ENCODE measurements around the gene CNDP1.

CNDP1 gene

DNA sequence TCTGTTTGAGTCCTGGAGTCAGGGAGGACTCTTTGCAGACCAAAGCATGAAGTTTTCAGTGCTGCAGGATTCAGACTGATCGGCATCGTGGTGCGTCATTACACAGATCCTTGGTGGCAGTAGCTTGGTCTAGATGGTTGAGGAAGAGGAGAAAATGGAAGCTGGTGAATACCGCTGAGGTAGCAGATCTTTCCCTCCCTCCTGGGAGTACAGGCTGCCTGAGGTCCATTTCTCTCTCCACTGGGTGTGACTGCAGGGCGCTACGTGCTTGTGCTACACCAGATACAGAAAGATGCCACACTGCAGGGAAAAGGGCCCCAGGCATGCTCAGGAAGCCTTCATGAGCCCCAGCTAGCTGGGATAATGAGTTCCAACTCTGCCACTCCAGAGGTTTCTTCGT lies 3.3 kb upstream of the CNDP1 start:
- H3K27me3 ChIP-seq (ENCODE audit: insufficient read depth, low read length, poor library complexity) = peaks cover 9% of the 10 kb centered on the region
- H3K27ac ChIP-seq (ENCODE audit: low read length) = no peak overlapping the region
- DNase-seq = no peak
- H2AFZ ChIP-seq (ENCODE audit: low read depth, low read length) = no peak overlapping the region
- no peak for TF ChIP-seq EZH2 (IDR thresholded peaks at IDR 0.05; ENCODE audit: borderline replicate concordance, low read depth, low read length, severe bottlenecking)
- TF ChIP-seq, protein P1, sequence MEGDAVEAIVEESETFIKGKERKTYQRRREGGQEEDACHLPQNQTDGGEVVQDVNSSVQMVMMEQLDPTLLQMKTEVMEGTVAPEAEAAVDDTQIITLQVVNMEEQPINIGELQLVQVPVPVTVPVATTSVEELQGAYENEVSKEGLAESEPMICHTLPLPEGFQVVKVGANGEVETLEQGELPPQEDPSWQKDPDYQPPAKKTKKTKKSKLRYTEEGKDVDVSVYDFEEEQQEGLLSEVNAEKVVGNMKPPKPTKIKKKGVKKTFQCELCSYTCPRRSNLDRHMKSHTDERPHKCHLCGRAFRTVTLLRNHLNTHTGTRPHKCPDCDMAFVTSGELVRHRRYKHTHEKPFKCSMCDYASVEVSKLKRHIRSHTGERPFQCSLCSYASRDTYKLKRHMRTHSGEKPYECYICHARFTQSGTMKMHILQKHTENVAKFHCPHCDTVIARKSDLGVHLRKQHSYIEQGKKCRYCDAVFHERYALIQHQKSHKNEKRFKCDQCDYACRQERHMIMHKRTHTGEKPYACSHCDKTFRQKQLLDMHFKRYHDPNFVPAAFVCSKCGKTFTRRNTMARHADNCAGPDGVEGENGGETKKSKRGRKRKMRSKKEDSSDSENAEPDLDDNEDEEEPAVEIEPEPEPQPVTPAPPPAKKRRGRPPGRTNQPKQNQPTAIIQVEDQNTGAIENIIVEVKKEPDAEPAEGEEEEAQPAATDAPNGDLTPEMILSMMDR (IDR thresholded peaks at IDR 0.05; ENCODE audit: borderline replicate concordance, extremely low read depth, low read length, poor library complexity, severe bottlenecking) = no peak
- ATAC-seq (ENCODE audit: insufficient read depth, low read depth) = no peak
- no peaks in the 10 kb centered on the region for H3K79me2 ChIP-seq (ENCODE audit: insufficient read depth, low read length)
- H3K9ac ChIP-seq (ENCODE audit: low read depth, low read length) = no peak overlapping the region
- no peaks in the 10 kb centered on the region for H3K4me1 ChIP-seq (ENCODE audit: insufficient read depth, low read length)
- no peak overlapping the region for H3K4me2 ChIP-seq (ENCODE audit: insufficient read depth, low read length)
- no peaks in the 10 kb centered on the region for H3K36me3 ChIP-seq (ENCODE audit: insufficient read depth, low read length)
- no peaks in the 10 kb centered on the region for H3K9me3 ChIP-seq (ENCODE audit: insufficient read depth, low read length, severe bottlenecking)
- no peak overlapping the region for H3K4me3 ChIP-seq (ENCODE audit: low read depth in 1 of 2, low read length in 2 of 2)
- H4K20me1 ChIP-seq (ENCODE audit: insufficient read depth, low read length) = no peaks in the 10 kb centered on the region

DNA sequence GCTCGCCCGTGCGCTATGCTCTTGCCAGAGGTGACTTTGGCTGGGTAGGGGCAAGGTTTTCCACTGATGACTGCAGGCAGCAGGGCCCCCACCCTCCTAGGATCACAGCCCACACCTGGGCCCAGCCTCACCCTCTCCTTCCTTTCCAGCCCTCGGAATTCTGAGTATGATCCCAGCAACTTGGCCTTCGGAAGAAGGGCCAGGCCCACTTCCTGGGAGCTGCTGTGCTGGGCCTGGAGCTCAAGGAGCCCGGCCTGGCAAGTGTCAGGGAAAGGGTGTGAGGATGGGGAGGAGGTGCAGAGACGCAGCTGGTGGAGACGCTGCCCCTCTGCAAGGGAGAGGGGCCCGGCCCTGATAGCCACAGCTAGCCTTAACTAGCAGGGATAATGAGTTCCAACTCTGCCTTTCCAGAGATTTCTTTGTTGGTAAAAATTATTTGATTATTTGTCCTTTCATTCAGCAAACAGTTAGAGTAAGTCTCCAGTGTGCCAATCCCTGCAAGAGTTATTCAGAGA lies 1.7 kb upstream of the CNDP1 start:
- H3K27me3 ChIP-seq (ENCODE audit: insufficient read depth, low read length, poor library complexity) = peaks cover 9% of the 10 kb centered on the region

DNA sequence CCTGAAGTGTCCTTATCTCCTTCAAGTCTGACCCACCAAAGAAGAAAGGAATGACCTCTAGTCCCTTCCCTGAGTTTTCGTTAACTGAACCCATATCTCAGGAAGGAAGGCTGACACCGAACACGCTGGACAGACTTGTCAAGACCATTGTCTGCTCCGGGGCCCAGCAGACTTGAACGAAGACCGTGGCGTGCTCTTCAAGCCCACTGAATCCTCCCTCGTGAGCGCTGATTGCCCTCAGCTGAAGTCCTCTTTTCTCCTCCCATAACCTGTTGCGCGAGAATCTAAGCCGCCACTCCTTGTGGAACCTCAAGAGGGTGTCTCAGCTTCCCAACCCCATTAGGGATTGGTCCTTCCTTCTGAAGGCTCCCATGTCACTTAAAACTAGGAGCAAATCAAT lies 634 bp upstream of the CNDP1 start:
- Histone ChIP-seq H3K27me3 (ENCODE audit: insufficient read depth, low read length, poor library complexity) (peaks cover 9% of the 10 kb centered on the region), H3K4me3 (ENCODE audit: low read depth in 1 of 2, low read length in 2 of 2) (no peak overlapping the region), H3K4me1 (ENCODE audit: insufficient read depth, low read length) (no peaks in the 10 kb centered on the region), H3K79me2 (ENCODE audit: insufficient read depth, low read length) (no peaks in the 10 kb centered on the region), H4K20me1 (ENCODE audit: insufficient read depth, low read length) (no peaks in the 10 kb centered on the region), H3K36me3 (ENCODE audit: insufficient read depth, low read length) (no peaks in the 10 kb centered on the region), H3K27ac (ENCODE audit: low read length) (no peak overlapping the region), H3K9ac (ENCODE audit: low read depth, low read length) (no peak overlapping the region), H3K9me3 (ENCODE audit: insufficient read depth, low read length, severe bottlenecking) (no peaks in the 10 kb centered on the region), H3K4me2 (ENCODE audit: insufficient read depth, low read length) (no peak overlapping the region), H2AFZ (ENCODE audit: low read depth, low read length) (no peak overlapping the region)
- no peak for TF ChIP-seq EZH2 (IDR thresholded peaks at IDR 0.05; ENCODE audit: borderline replicate concordance, low read depth, low read length, severe bottlenecking)
- TF ChIP-seq, protein P1 (IDR thresholded peaks at IDR 0.05; ENCODE audit: borderline replicate concordance, extremely low read depth, low read length, poor library complexity, severe bottlenecking) = no peak
- no peak for ATAC-seq (ENCODE audit: insufficient read depth, low read depth)
- no peak for DNase-seq

More for the DNA sequence above, 1.7 kb upstream of the CNDP1 start:
- H3K4me2 ChIP-seq (ENCODE audit: insufficient read depth, low read length) = no peak overlapping the region
- ATAC-seq (ENCODE audit: insufficient read depth, low read depth) = no peak
- H2AFZ ChIP-seq (ENCODE audit: low read depth, low read length) = no peak overlapping the region
- TF ChIP-seq, protein P1 (IDR thresholded peaks at IDR 0.05; ENCODE audit: borderline replicate concordance, extremely low read depth, low read length, poor library complexity, severe bottlenecking) = no peak
- no peak for TF ChIP-seq EZH2 (IDR thresholded peaks at IDR 0.05; ENCODE audit: borderline replicate concordance, low read depth, low read length, severe bottlenecking)
- H4K20me1 ChIP-seq (ENCODE audit: insufficient read depth, low read length) = no peaks in the 10 kb centered on the region
- H3K27ac ChIP-seq (ENCODE audit: low read length) = no peak overlapping the region
- H3K36me3 ChIP-seq (ENCODE audit: insufficient read depth, low read length) = no peaks in the 10 kb centered on the region
- no peaks in the 10 kb centered on the region for H3K79me2 ChIP-seq (ENCODE audit: insufficient read depth, low read length)
- H3K4me1 ChIP-seq (ENCODE audit: insufficient read depth, low read length) = no peaks in the 10 kb centered on the region
- H3K9me3 ChIP-seq (ENCODE audit: insufficient read depth, low read length, severe bottlenecking) = no peaks in the 10 kb centered on the region
- DNase-seq = no peak
- H3K9ac ChIP-seq (ENCODE audit: low read depth, low read length) = no peak overlapping the region
- H3K4me3 ChIP-seq (ENCODE audit: low read depth in 1 of 2, low read length in 2 of 2) = no peak overlapping the region
